Neural cell (in vitro differentiated cells): ENCODE measurements around the gene OSBPL5. TPM values are rescaled to one million over a fixed set of nuclear protein-coding genes. Genes with fewer than 3 reads are reported as not detected.

ENCODE experiments used
- H2AFZ ChIP-seq: fragments of 200-600, 300-800 bp; sonication (generic), shearing (Covaris generic); 2 replicates; pipeline ENCODE4 v1.6.0; 2014; ENCODE audit warnings: low read depth, mild to moderate bottlenecking, antibody characterized with exemption, low read length, moderate library complexity
- H3F3A ChIP-seq: fragments of 200-600 bp; shearing (Covaris generic); 2 replicates; pipeline ENCODE4 v1.6.1; 2016; ENCODE audit warnings: mild to moderate bottlenecking, moderate library complexity, mixed read lengths, antibody characterized with exemption, low read length; ENCODE audit not compliant: insufficient read depth, poor library complexity, severe bottlenecking
- H3K27ac ChIP-seq: fragments of 200-600, 300-800 bp; sonication (generic), shearing (Covaris generic); 2 replicates; pipeline ENCODE4 v1.5.1; 2014; ENCODE audit warnings: mild to moderate bottlenecking, low read length, moderate library complexity
- H3K27me3 ChIP-seq: fragments of 300-800, 200-600 bp; sonication (generic), shearing (Covaris generic); 2 replicates; pipeline ENCODE4 v1.6.0; 2014; ENCODE audit warnings: mild to moderate bottlenecking, low read depth, low read length, moderate library complexity; ENCODE audit not compliant: insufficient read depth
- H3K36me3 ChIP-seq: fragments of 300-800, 200-600 bp; sonication (generic), shearing (Covaris generic); 2 replicates; pipeline ENCODE4 v1.5.1; 2014; ENCODE audit warnings: mild to moderate bottlenecking, antibody characterized with exemption, low read length, moderate library complexity; ENCODE audit not compliant: insufficient read depth
- H3K4me2 ChIP-seq: fragments of 300-800, 200-600 bp; sonication (generic), shearing (Covaris generic); 2 replicates; pipeline ENCODE4 v1.6.0; 2014; ENCODE audit warnings: mild to moderate bottlenecking, low read length
- H3K4me3 ChIP-seq: fragments of 300-800, 200-600 bp; sonication (generic), shearing (Covaris generic); 2 replicates; pipeline ENCODE4 v1.5.1; 2014; ENCODE audit warnings: mild to moderate bottlenecking, low read length, moderate library complexity
- H3K79me2 ChIP-seq: fragments of 200-600 bp; shearing (Covaris generic); replicated peaks from 2 replicates; pipeline ENCODE4 v1.6.0; 2014; ENCODE audit warnings: mild to moderate bottlenecking, low read length, moderate library complexity; ENCODE audit not compliant: insufficient read depth
- H3K9ac ChIP-seq: fragments of 300-800, 200-600 bp; sonication (generic), shearing (Covaris generic); 2 replicates; pipeline ENCODE4 v1.6.1; 2016; ENCODE audit warnings: mild to moderate bottlenecking, low read length, mixed read lengths
- H3K9me2 ChIP-seq: fragments of 200-600 bp; shearing (Covaris generic); 2 replicates; pipeline ENCODE4 v1.6.1; 2016; ENCODE audit warnings: mild to moderate bottlenecking, low read length, mixed read lengths; ENCODE audit not compliant: insufficient read depth
- H3K9me3 ChIP-seq: fragments of 200-600, 300-800 bp; sonication (generic), shearing (Covaris generic); 2 replicates; pipeline ENCODE4 v1.6.1; 2016; ENCODE audit warnings: mild to moderate bottlenecking, mixed run types, low read length, moderate library complexity, mixed read lengths
- H4K20me1 ChIP-seq: fragments of 200-600 bp; shearing (Covaris generic); 2 replicates; pipeline ENCODE4 v1.6.1; 2016; ENCODE audit warnings: mild to moderate bottlenecking, mixed run types; ENCODE audit not compliant: insufficient read depth
- EP300 ChIP-seq: fragments of 450-650 bp; conservative IDR thresholded peaks from 2 replicates; pipeline ENCODE4 v1.6.1; 2014; ENCODE audit warnings: antibody characterized with exemption, mild to moderate bottlenecking, moderate library complexity; ENCODE audit not compliant: poor library complexity, severe bottlenecking
- EZH2 ChIP-seq: fragments of 200-600, 300-800 bp; shearing (Covaris generic), sonication (generic); IDR thresholded peaks from 2 replicates; pipeline ENCODE4 v1.6.1; 2014; ENCODE audit warnings: antibody characterized with exemption, low read length, borderline replicate concordance, mild to moderate bottlenecking; ENCODE audit not compliant: insufficient read depth, poor library complexity, severe bottlenecking
- POLR2AphosphoS5 ChIP-seq: IDR thresholded peaks from 2 replicates; pipeline ENCODE4 v1.6.1; 2012
- TAF1 ChIP-seq: IDR thresholded peaks from 2 replicates; pipeline ENCODE4 v1.6.1; 2012; ENCODE audit warnings: low read depth
- polyA plus RNA-seq: library from polyadenylated mRNA; depleted of rRNA; stranded (reverse); fragments of >200 nt; gene quantifications from 2 replicates; pipeline ENCODE4 v1.2.3, GENCODE V29; 2014
- TF ChIP-seq, protein P1 (sequence below): IDR thresholded peaks from 2 replicates; pipeline ENCODE4 v1.6.1; 2012; ENCODE audit warnings: borderline replicate concordance
- TF ChIP-seq, protein P2 (sequence below): fragments of 450-650 bp; IDR thresholded peaks from 2 replicates; pipeline ENCODE4 v1.5.1; 2014; ENCODE audit warnings: antibody characterized with exemption, mild to moderate bottlenecking, moderate library complexity; ENCODE audit not compliant: poor library complexity, severe bottlenecking

Gene OSBPL5
- polyA plus RNA-seq, 1 donor from 2014 or later, result 49.1 TPM

DNA sequence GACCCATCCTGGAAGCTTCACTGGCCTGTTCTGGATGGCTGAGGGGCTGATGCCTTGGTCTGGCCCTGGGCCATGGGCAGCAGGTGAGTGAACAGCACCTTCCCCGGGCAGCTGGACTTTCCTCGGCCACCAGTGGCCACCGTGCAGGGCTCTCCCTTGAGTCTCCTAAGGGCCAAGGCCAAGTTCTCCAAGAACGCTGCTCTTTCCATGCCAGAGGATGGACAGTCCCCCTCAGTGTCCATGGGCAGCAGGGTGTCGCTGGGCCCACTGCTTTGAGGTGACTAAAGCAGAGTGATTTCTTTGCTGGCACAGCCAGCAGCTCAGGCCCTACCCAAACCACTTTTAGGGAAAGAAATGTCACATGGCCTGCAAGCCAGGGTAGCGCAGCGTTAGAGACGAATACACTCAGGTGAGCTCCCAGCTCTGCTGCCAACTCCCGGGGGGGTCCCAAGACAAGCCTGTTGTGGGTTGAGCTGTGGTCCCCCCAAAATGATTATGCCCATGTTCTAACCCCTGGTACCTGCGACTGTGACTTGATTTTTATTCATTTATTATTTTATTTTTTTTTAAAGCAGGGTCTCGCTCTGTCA is 104.6 kb downstream of the OSBPL5 start:
- H3F3A ChIP-seq, result no peaks in the 10 kb centered on the region
- H2AFZ ChIP-seq, result no peak overlapping the region

DNA sequence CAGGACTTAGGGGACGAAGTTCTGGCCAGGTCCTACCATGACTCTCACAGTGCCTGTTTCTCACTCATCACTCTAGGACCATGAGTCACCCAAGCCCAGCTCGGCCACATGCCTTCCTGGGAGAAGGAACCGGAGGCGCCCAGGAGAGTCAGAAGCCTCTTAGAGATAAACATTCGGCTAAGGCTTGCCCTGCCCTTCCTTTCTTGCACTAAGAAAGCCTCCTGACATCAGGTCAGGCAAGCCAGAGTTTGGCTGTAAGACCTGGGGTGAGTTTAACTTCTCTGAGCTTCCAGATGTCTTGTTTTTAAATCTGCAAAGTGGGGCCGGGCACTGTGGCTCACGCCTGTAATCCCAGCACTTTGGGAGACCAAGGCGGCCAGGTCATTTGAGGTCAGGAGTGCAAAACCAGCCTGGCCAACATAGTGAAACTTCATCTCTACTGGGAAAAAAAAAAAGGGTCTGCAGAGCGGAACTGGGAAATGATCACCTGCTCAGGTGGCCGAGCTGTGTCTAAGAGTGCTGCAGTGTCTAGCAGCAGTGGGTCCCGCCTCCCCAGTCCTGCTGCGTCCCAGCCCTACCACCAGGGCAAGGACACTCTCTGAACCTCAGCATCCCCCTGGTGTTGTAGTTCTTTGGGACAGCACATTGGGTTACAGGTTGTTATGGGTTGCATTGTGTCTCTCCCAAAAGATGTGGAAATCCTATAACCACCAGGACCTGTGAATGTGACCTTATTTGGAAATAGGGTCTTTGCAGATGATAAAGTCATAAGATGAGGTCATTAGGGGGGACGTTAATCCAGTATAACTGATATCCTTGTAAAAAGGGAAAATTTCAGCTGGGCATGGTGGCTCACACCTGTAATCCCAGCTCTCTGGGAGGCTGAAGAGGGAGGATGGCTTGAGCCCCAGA is 106.1 kb downstream of the OSBPL5 start:
- Histone ChIP-seq H3K9me3 (no peaks in the 10 kb centered on the region), H3K9me2 (no peaks in the 10 kb centered on the region), H3F3A (no peaks in the 10 kb centered on the region), H3K27ac (no peak overlapping the region), H3K4me3 (no peak overlapping the region), H3K9ac (no peak overlapping the region), H3K36me3 (no peaks in the 10 kb centered on the region), H3K27me3 (no peaks in the 10 kb centered on the region), H2AFZ (no peak overlapping the region), H3K4me2 (no peak overlapping the region), H4K20me1 (no peaks in the 10 kb centered on the region), H3K79me2 (peaks cover 26% of the 10 kb centered on the region)
- no peak for TF ChIP-seq POLR2AphosphoS5
- TF ChIP-seq TAF1, result no peak

More for the DNA sequence above, 104.6 kb downstream of the OSBPL5 start:
- Histone ChIP-seq H3K9me2 (no peaks in the 10 kb centered on the region), H3K9ac (no peak overlapping the region), H3K9me3 (no peaks in the 10 kb centered on the region), H4K20me1 (no peaks in the 10 kb centered on the region), H3K27ac (no peak overlapping the region), H3K4me2 (no peak overlapping the region), H3K36me3 (no peaks in the 10 kb centered on the region), H3K4me3 (no peak overlapping the region), H3K79me2 (peaks cover 17% of the 10 kb centered on the region), H3K27me3 (no peaks in the 10 kb centered on the region)
- TF ChIP-seq EP300, result no peak
- TF ChIP-seq EZH2, result no peak
- TF ChIP-seq, protein P1, sequence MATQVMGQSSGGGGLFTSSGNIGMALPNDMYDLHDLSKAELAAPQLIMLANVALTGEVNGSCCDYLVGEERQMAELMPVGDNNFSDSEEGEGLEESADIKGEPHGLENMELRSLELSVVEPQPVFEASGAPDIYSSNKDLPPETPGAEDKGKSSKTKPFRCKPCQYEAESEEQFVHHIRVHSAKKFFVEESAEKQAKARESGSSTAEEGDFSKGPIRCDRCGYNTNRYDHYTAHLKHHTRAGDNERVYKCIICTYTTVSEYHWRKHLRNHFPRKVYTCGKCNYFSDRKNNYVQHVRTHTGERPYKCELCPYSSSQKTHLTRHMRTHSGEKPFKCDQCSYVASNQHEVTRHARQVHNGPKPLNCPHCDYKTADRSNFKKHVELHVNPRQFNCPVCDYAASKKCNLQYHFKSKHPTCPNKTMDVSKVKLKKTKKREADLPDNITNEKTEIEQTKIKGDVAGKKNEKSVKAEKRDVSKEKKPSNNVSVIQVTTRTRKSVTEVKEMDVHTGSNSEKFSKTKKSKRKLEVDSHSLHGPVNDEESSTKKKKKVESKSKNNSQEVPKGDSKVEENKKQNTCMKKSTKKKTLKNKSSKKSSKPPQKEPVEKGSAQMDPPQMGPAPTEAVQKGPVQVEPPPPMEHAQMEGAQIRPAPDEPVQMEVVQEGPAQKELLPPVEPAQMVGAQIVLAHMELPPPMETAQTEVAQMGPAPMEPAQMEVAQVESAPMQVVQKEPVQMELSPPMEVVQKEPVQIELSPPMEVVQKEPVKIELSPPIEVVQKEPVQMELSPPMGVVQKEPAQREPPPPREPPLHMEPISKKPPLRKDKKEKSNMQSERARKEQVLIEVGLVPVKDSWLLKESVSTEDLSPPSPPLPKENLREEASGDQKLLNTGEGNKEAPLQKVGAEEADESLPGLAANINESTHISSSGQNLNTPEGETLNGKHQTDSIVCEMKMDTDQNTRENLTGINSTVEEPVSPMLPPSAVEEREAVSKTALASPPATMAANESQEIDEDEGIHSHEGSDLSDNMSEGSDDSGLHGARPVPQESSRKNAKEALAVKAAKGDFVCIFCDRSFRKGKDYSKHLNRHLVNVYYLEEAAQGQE, result no peak
- TF ChIP-seq, protein P2, sequence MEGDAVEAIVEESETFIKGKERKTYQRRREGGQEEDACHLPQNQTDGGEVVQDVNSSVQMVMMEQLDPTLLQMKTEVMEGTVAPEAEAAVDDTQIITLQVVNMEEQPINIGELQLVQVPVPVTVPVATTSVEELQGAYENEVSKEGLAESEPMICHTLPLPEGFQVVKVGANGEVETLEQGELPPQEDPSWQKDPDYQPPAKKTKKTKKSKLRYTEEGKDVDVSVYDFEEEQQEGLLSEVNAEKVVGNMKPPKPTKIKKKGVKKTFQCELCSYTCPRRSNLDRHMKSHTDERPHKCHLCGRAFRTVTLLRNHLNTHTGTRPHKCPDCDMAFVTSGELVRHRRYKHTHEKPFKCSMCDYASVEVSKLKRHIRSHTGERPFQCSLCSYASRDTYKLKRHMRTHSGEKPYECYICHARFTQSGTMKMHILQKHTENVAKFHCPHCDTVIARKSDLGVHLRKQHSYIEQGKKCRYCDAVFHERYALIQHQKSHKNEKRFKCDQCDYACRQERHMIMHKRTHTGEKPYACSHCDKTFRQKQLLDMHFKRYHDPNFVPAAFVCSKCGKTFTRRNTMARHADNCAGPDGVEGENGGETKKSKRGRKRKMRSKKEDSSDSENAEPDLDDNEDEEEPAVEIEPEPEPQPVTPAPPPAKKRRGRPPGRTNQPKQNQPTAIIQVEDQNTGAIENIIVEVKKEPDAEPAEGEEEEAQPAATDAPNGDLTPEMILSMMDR, result no peak
